Kidney capillary endothelial cell (primary cell): Measurements from ENCODE around the gene CDS2.
A peak's percentile ranks its signal among the peaks of the same experiment; 100 is the strongest.

ENCODE experiments used
- DNase-seq: peaks from one replicate; pipeline ENCODE4 v3.0.0-alpha.2; 2018; ENCODE audit warnings: low spot score

CDS2 gene

GRCh38 chr20:5181958-5182357 lies 55.1 kb downstream of the CDS2 start:
- no peak for DNase-seq

- no peak for DNase-seq
Observed at GRCh38 chr20:5182615-5183254, 55.9 kb downstream of the CDS2 start.

DNA sequence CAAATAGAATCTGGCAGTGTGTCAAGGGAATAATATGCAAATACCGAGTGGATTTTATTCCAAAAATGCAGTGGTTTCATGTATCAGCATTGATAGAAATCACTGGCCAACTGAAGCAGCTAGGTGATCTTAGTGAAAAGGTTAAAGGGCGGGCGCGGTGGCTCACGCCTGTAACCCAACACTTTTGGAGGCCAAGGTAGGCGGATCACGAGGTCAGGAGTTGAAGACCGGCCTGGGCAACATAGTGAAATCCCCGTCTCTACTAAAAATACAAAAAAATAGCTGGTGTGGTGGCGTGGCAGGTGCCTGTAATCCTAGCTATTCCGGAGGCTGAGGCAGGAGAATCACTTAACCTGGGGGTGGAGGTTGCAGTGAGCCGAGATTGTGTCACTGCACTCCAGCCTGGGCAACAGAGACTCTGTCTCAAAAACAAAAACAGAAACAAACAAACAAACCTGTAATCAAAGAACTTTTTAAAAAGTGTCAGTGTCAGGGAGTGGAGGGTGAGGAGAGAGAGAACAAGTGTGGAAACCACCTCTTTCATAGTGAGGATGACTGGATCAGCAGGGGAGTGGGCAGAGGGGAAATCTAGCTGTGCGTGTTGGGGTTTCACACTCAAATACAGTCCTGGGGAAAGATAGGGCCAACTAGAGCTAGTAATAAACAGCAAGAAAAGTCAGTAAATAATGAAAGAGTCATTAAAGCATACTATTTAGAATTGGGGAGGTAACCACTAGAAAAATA lies 57.1 kb downstream of the CDS2 start:
- no peak for DNase-seq

GRCh38 chr20:5184684-5185083 lies 57.9 kb downstream of the CDS2 start:
- DNase-seq, result no peak

- DNase-seq, result no peak
Observed at GRCh38 chr20:5187122-5187521, 60.3 kb downstream of the CDS2 start.

DNA sequence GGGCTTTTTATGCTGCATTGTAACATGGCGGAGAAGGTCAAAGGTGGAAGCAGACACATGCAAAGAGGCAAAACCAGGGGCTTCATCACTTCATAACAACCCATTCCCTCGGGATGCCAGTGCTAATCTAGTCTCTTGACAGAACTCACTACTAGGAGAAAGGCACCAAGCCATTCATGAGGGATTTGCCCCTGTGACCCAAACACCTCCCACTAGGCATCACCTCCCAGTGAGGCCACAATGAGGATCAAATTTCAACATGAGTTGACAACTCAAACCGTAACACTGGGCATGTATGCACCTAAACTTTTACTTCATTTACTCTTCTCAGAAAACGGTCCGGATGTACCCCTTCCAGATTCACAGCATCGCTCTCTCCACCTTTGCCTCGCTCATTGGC lies 61.9 kb downstream of the CDS2 start:
- DNase-seq, result no peak

DNA sequence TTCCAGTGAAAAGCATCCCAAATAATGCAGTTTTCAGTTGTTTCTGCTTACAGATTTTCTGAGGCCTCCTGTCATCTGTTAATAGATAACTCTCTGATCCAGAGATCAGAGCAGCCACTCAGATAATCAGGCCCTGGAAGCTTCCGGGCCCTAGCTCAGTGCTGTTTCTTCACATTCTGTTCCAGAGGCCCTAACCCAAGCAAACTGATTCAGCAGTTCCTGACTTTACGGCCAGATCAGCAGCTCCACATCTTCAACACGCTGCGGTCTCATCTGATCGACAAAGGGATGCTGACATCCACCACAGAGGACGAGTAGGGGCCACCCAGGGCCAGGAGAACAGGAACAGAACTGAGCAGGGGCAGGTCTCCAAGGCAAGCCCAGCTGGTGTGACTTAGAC lies 63.1 kb downstream of the CDS2 start:
- no peak for DNase-seq

GRCh38 chr20:5190444-5190843 lies 63.6 kb downstream of the CDS2 start:
- DNase-seq, result no peak

- peak; percentile 79 for DNase-seq
Observed at GRCh38 chr20:5191829-5192569, 65.2 kb downstream of the CDS2 start.

GRCh38 chr20:5192570-5193431 lies 66.0 kb downstream of the CDS2 start:
- no peak for DNase-seq

GRCh38 chr20:5195655-5196054 lies 68.8 kb downstream of the CDS2 start:
- no peak for DNase-seq

GRCh38 chr20:5196149-5196548 lies 69.3 kb downstream of the CDS2 start:
- DNase-seq, result no peak

DNA sequence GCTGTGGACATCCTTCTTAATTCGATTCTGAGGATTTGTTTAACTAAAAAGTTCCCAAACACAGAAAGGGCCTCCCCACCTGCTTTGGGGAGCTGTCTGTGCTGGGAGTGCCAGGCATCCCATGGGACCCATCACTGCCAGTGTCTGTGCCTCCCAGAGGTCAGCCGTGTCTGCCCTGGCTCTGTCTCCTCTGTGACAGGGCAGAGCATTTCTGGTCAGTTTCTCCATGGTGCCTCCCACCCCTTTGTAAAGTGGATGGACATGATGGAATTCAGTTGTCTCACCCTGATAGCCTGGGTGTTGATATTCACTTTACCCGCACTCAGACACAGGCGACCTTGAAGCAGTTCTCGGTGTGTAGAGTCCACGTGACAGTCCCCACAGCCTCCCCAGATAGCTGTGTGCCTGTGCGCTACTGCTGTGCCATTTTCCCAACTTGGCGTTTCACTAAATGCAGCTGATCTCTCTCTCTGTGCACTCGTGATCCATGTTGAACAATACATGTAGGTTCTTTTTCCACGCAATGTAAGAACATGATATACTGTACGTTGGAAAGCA lies 70.5 kb downstream of the CDS2 start:
- no peak for DNase-seq

DNA sequence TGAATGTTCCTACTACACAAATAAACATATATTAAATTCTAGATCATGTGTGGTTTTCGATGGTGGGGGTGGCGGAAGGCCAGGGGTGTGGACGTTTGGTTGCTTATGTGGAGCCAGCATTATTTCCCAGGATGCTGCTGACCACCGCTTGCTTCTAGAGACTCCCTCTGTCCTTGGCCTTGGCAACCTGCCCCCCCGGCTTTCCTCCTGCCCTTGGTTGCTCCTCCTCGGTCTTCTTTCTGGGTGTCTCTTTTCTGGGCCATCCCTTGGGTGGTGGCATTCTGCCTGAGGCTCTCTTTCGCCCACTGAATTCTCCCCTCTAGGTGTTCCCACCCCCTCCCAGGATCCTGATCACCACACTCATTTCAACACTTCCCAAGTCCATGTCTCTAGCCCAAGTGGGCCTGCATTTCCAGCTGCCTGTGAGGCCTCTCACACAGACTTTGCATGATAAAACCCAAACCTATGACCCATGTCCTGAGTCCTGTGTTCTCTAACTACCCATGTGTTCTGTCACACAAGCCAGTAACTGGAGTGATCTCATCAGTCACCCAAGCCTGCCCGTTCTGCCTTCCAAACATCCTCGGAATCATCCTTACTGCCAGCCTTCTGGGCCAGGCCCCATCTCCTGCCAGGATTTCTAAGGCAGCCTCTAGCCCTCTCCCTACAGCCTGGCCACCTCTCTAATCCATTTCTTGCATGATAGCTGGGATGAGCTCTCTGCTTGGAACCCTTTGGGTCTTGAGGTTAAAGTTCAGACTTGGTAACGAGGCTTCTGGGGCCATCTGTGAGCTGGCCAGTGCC lies 71.2 kb downstream of the CDS2 start:
- DNase-seq, result no peak

DNA sequence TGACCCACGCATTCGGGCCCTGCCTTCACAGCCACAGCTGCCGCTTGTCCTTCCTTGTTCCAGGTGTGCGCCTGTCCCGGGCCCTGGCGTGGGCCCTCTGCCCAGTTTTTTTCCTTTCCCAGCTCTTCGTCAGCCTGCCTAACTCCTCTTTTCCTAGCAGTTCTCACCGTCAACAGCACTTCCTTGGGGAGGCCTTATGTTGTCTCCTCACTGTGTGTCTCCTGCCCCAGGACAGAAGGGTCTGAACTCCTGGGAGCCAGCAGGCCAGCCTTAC lies 71.8 kb downstream of the CDS2 start:
- no peak for DNase-seq

DNA sequence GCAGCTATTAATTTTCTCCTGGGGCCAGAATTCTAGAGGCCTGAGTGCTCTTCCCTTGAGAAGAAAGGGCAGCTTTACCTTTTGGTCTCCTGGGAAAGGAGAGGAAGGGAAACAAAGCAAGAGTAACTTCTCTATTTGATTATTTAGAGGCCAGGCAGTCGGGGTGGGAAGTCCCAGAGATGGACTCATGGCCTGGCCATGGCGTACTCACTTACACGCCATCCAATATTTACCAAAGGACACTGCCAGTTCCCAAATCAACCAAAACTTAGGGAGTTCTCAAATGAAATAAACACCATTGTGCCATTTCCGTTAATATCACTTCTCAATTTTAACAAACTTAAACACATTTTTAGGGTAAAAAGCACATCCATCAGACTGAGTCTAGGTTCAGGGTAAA lies 76.6 kb downstream of the CDS2 start:
- DNase-seq, result no peak

- peak; percentile 68 for DNase-seq
Observed at GRCh38 chr20:5205348-5206210, 78.8 kb downstream of the CDS2 start.

- DNase-seq, result no peak
Observed at GRCh38 chr20:5207138-5207537, 80.3 kb downstream of the CDS2 start.

GRCh38 chr20:5211803-5212714 lies 85.3 kb downstream of the CDS2 start:
- no peak for DNase-seq
